Pancreas (tissue), 10 donors: ENCODE data around the gene SEMA3G. TPM values are rescaled to one million over a fixed set of nuclear protein-coding genes. Genes with fewer than 3 reads are reported as not detected.

ENCODE experiments used
- ATAC-seq, 4 donors: fragments of 200-7000 bp; cut with Tn5 transposase; one replicate each; pipeline versions ENCODE4 v1.8.0 to v1.9.1; 2020; ENCODE audit warnings: mild to moderate bottlenecking in 4 of 4, moderate library complexity in 4 of 4
- DNase-seq, 6 donors: peaks; one replicate each; pipeline ENCODE4 v3.0.0-alpha.2; 2020
- FAIRE-seq: peaks from 2 replicates; lab custom pipeline; 2012; peaks lifted over from hg19 to GRCh38; lab: Jason Lieb, UNC
- H3K27ac ChIP-seq, 4 donors: fragments of 200-600 bp; sonication (generic); 1 replicate in 3 of 4; 2 replicates in 1 of 4; pipeline versions ENCODE4 v1.5.0 to v1.8.0; 2020
- H3K27me3 ChIP-seq, 4 donors: fragments of 200-600 bp; one replicate each; pipeline ENCODE4 v1.8.0; 2021
- H3K36me3 ChIP-seq, 3 donors: fragments of 200-600 bp; sonication (generic) in 1 of 3; one replicate each; pipeline versions ENCODE4 v1.5.0 to v1.8.0; 2020 to 2021
- H3K4me1 ChIP-seq, 3 donors: fragments of 200-600 bp; one replicate each; pipeline ENCODE4 v1.8.0; 2021
- H3K4me3 ChIP-seq, 4 donors: fragments of 200-600 bp; sonication (generic) in 2 of 4; one replicate each; pipeline versions ENCODE4 v1.5.0 to v1.8.0; 2020 to 2021
- H3K9me3 ChIP-seq, 4 donors: fragments of 200-600 bp; one replicate each; pipeline ENCODE4 v1.8.0; 2021
- whole genome bisulfite sequencing, 2 donors: extraction: QIAGEN DNeasy Blood & Tissue Kit; methylation state at CpG; one replicate each; pipeline ENCODE4 v1.1.7; 2013; 5-methylcytosine and 5-hydroxymethylcytosine counted together
- intact Hi-C, 3 donors: fragments of 100-400 bp; cut with DNase I; formaldehyde crosslinking; loops; one replicate each; pipeline versions ENCODE4 v1.11.1 to v1.14.2; 2022
- polyA plus RNA-seq, 2 donors: library from polyadenylated mRNA; stranded (reverse); fragments of 200-250 nt; gene quantifications; one replicate each; pipeline ENCODE4 v1.2.3, GENCODE V29; 2013
- total RNA-seq, 6 donors: library from RNA; stranded (reverse); fragmentation: NEBNext Ultra II Directional in 4 of 6; extraction: Animal tissue kit (Norgen Biotek cat#: 25700) in 4 of 6; gene quantifications; one replicate each; pipeline versions ENCODE4 v1.2.1 to v1.2.4, GENCODE V29; 2021 to 2023
- TF ChIP-seq, protein P1 (sequence below), 4 donors: fragments of 200-600 bp; sonication (generic) in 3 of 4; IDR thresholded peaks; one replicate each; pipeline versions ENCODE4 v1.5.0 to v1.8.0; 2021; ENCODE audit warnings: antibody characterized with exemption in 4 of 4
- donor health status: healthy with polysubstance abuse.
- donor health status: DM: no; HTN: no; CAD: no; lungs with moderate emphysema.
- donor health status: DM: no; HTN: no; CAD: no.
- donor health status: control.
- donor health status: control.
- donor health status: Bipolar disorder and iron deficiency.
- donor health status: DM: yes; HTN: yes; CAD: no.
- donor health status: DM: no; HTN: no; CAD: no.
- donor health status: DM: no; HTN: no; CAD: no.
- donor health status: DM: yes; HTN: yes; CAD: no.

Gene SEMA3G
- total and polyA plus RNA-seq, 8 donors: 0.75 to 5.4 (median 2.8) TPM

DNA sequence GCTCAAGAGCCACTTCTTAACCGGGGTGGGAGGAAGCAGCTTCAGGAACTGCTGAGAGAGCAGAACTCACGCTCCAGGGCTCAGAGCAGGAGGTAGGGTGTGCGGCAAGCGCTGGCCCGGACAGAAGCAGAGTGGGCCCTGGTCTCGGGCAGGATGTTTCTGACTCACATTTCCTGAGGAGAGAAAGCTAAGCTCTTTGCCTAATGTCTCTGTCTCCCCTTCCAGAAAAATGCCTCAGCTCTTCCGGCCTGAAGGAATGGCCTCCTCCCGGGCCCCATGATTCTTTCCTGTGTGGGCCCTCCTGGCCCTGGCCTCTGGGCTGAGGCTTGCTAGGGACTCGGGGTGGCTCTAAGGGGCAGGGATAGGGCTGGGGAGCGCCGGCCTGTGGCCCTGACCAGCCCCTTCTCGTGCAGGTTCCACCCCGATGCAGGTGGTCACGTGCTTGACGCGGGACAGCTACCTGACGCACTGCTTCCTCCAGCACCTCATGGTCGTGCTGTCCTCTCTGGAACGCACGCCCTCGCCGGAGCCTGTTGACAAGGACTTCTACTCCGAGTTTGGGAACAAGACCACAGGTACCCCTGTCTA lies 46.1 kb upstream of the SEMA3G start:
- Histone ChIP-seq H3K27ac (peak overlapping the region in 2 of 4 donors; percentile 30 to 57), H3K4me3 (no peak overlapping the region), H3K4me1 (no peaks in the 10 kb centered on the region), H3K9me3 (no peaks in the 10 kb centered on the region), H3K27me3 (no peaks in the 10 kb centered on the region), H3K36me3 (peaks cover 3 to 50% (median 4%) of the 10 kb centered on the region in 3 donors)
- WGBS, 2 donors: 88 to 90% methylated on average over 23 of the region's 23 CpGs
- intact Hi-C loops: no loop called here
- TF ChIP-seq, protein P1, sequence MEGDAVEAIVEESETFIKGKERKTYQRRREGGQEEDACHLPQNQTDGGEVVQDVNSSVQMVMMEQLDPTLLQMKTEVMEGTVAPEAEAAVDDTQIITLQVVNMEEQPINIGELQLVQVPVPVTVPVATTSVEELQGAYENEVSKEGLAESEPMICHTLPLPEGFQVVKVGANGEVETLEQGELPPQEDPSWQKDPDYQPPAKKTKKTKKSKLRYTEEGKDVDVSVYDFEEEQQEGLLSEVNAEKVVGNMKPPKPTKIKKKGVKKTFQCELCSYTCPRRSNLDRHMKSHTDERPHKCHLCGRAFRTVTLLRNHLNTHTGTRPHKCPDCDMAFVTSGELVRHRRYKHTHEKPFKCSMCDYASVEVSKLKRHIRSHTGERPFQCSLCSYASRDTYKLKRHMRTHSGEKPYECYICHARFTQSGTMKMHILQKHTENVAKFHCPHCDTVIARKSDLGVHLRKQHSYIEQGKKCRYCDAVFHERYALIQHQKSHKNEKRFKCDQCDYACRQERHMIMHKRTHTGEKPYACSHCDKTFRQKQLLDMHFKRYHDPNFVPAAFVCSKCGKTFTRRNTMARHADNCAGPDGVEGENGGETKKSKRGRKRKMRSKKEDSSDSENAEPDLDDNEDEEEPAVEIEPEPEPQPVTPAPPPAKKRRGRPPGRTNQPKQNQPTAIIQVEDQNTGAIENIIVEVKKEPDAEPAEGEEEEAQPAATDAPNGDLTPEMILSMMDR (IDR thresholded peaks at IDR 0.05): no peak
- DNase-seq (peak in 1 of 6 donors; percentile 46), FAIRE-seq (no peak), ATAC-seq (peak in 3 of 4 donors; percentile 36 to 63 (median 60))

- ATAC-seq: no peak
- H3K4me3 ChIP-seq: no peak overlapping the region
- H3K36me3 ChIP-seq: peaks cover 3 to 53% (median 4%) of the 10 kb centered on the region in 3 donors
- H3K9me3 ChIP-seq: no peaks in the 10 kb centered on the region
- FAIRE-seq: no peak
- no peaks in the 10 kb centered on the region for H3K27me3 ChIP-seq
- no peaks in the 10 kb centered on the region for H3K4me1 ChIP-seq
- intact Hi-C loops: no loop called here
- 85% methylated on average over 22 of the region's 22 CpGs for WGBS, 2 donors
- peak overlapping the region in 1 of 4 donors; percentile 57 for H3K27ac ChIP-seq
- peak in 1 of 6 donors; percentile 38 for DNase-seq
- TF ChIP-seq, protein P1 (IDR thresholded peaks at IDR 0.05): no peak
Observed at GRCh38 chr3:52490035-52490938, 45.4 kb upstream of the SEMA3G start.

DNA sequence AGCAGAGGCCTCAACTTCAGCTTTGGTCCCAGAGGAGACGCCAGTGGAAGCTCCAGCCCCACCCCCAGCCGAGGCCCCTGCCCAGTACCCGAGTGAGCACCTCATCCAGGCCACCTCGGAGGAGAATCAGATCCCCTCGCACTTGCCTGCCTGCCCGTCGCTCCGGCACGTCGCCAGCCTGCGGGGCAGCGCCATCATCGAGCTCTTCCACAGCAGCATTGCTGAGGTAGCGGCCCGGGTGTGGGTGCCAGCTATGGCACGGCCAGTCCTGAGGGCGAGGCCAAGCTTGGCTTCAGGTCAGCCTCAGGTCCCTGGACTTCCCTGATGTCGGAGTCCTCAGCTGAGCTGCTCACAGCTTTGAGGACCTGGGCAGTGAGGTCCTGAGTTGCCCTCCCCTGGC lies 44.5 kb upstream of the SEMA3G start:
- 94 to 95% methylated on average over 16 to 18 of the region's 18 CpGs for WGBS, 2 donors
- no peaks in the 10 kb centered on the region for H3K4me1 ChIP-seq
- H3K4me3 ChIP-seq: no peak overlapping the region
- no peak for ATAC-seq
- H3K36me3 ChIP-seq: peaks cover 3 to 53% (median 4%) of the 10 kb centered on the region in 3 donors
- H3K27me3 ChIP-seq: no peaks in the 10 kb centered on the region
- peak in 1 of 6 donors; percentile 54 for DNase-seq
- H3K27ac ChIP-seq: no peak overlapping the region
- H3K9me3 ChIP-seq: no peaks in the 10 kb centered on the region
- intact Hi-C loops: no loop called here
- TF ChIP-seq, protein P1 (IDR thresholded peaks at IDR 0.05): no peak
- no peak for FAIRE-seq

DNA sequence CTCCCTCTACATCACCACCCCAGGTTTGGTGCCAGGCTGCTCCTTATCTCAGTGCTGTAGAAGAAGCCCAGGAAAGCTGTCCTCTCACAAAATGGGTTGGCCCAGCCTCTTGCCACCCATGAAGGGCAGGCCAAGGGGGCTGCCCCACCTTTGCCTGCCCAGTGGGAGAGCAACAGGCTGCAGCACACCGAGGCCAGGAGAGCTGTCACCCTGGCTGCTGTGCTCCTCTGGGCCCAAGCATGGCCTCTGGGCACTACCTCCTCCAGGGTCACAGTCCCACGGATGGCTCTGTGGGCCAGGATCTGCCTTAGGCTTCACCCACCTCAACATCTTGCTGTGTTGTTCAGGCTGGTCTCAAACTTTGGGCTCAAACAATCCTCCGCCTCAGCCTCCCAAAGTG lies 43.8 kb upstream of the SEMA3G start:
- H3K27me3 ChIP-seq: no peaks in the 10 kb centered on the region

More for the DNA sequence above, 43.8 kb upstream of the SEMA3G start:
- peak in 1 of 6 donors; percentile 51 for DNase-seq
- no peaks in the 10 kb centered on the region for H3K4me1 ChIP-seq
- no peak for FAIRE-seq
- no peak overlapping the region for H3K27ac ChIP-seq
- no peaks in the 10 kb centered on the region for H3K9me3 ChIP-seq
- peaks cover 3 to 53% (median 4%) of the 10 kb centered on the region in 3 donors for H3K36me3 ChIP-seq
- TF ChIP-seq, protein P1 (IDR thresholded peaks at IDR 0.05): no peak
- no peak overlapping the region for H3K4me3 ChIP-seq
- WGBS, 2 donors: 79 to 85% methylated on average over 3 of the region's 3 CpGs
- intact Hi-C loops: no loop called here
- ATAC-seq: no peak
